HL-60 (cell line): Measurements from ENCODE around the gene NPVF.

Experiments used
- DNase-seq, 2 experiments: peaks; one replicate each; pipeline ENCODE4 v3.0.0-alpha.2; 2010 to 2020; ENCODE audit warnings: low read depth in 1 of 2, low spot score in 1 of 2
- H3K27ac ChIP-seq: fragments of 250-450 bp; sonication (Bioruptor Pico); replicated peaks from 2 replicates; pipeline ENCODE4 v1.5.1; 2020; ENCODE audit warnings: mild to moderate bottlenecking, moderate library complexity
- H3K27me3 ChIP-seq: fragments of 250-450 bp; sonication (Bioruptor Pico); 2 replicates; pipeline ENCODE4 v1.5.1; 2021; ENCODE audit warnings: mild to moderate bottlenecking, moderate library complexity; ENCODE audit not compliant: insufficient read depth, poor library complexity, severe bottlenecking
- H3K4me3 ChIP-seq: replicated peaks from 2 replicates; pipeline ENCODE4 v1.5.1; 2011; ENCODE audit warnings: mild to moderate bottlenecking, control low read depth, low read length; ENCODE audit not compliant: insufficient read depth
- CTCF ChIP-seq: IDR thresholded peaks from one replicate; pipeline ENCODE4 v1.5.1; 2011; ENCODE audit warnings: low read length, control low read depth, inconsistent platforms; ENCODE audit not compliant: insufficient read depth
- GABPA ChIP-seq: IDR thresholded peaks from 2 replicates; pipeline ENCODE4 v1.6.1; 2012; ENCODE audit warnings: low read depth
- POLR2AphosphoS5 ChIP-seq: IDR thresholded peaks from 2 replicates; pipeline ENCODE4 v1.6.1; 2012; ENCODE audit warnings: low read depth
- REST ChIP-seq: IDR thresholded peaks from 2 replicates; pipeline ENCODE4 v1.6.1; 2012; ENCODE audit warnings: low read depth; ENCODE audit not compliant: insufficient replicate concordance
- SPI1 ChIP-seq: IDR thresholded peaks from 2 replicates; pipeline ENCODE4 v1.6.1; 2012; ENCODE audit warnings: low read depth, mild to moderate bottlenecking, borderline replicate concordance

NPVF gene

GRCh38 chr7:25240340-25240739 is 12.1 kb upstream of the NPVF start:
- DNase-seq: no peak
- Histone ChIP-seq H3K4me3 (no peak overlapping the region), H3K27ac (no peak overlapping the region), H3K27me3 (no peaks in the 10 kb centered on the region)
- no peak for TF ChIP-seq SPI1
- no peak for TF ChIP-seq GABPA
- TF ChIP-seq CTCF: no peak
- no peak for TF ChIP-seq REST
- TF ChIP-seq POLR2AphosphoS5: no peak

- Histone ChIP-seq H3K27me3 (no peaks in the 10 kb centered on the region), H3K4me3 (no peak overlapping the region), H3K27ac (no peak overlapping the region)
- DNase-seq: no peak
- TF ChIP-seq GABPA (no peak), SPI1 (no peak), REST (no peak), POLR2AphosphoS5 (no peak), CTCF (no peak)
These were observed 11.6 kb upstream of the NPVF start for GRCh38 chr7:25239888-25240287.

GRCh38 chr7:25238066-25238725 is 9.9 kb upstream of the NPVF start:
- H3K27ac ChIP-seq: no peak overlapping the region
- H3K27me3 ChIP-seq: no peaks in the 10 kb centered on the region
- no peak for DNase-seq
- TF ChIP-seq CTCF (no peak), SPI1 (no peak), GABPA (no peak), POLR2AphosphoS5 (no peak), REST (no peak)
- H3K4me3 ChIP-seq: no peak overlapping the region
